GM19328 (cell line): ENCODE data around the gene ORAI3.
"Not testable (repeated sequence)": the region's sequence is repeated elsewhere in the genome, so short reads cannot be mapped to it uniquely, and the experiment has no call there.

ENCODE experiments used
- ATAC-seq: cut with Tn5 transposase; IDR thresholded peaks from one replicate; pipeline ENCODE4 v1.9.1; 2021; ENCODE audit warnings: mild to moderate bottlenecking, moderate library complexity; ENCODE audit not compliant: unreplicated experiment

ORAI3 gene

GRCh38 chr16:30923554-30924075, 25.3 kb upstream of the ORAI3 start, which contains the start of gene FBXL19:
Gene FBXL19 (plus strand): TSS chr16:30923572. CDS start chr16:30925755, 2,183 bp downstream.
- ATAC-seq: no peak

- ATAC-seq: no peak
Measured at GRCh38 chr16:30924076-30924912, 24.6 kb upstream of the ORAI3 start.

GRCh38 chr16:30924913-30925631, 23.8 kb upstream of the ORAI3 start:
- ATAC-seq: no peak

- ATAC-seq: no peak
Measured at GRCh38 chr16:30925632-30925987, 23.3 kb upstream of the ORAI3 start.

GRCh38 chr16:30925995-30926811, 22.7 kb upstream of the ORAI3 start:
- ATAC-seq: no peak

- ATAC-seq: no peak
Measured at GRCh38 chr16:30926937-30927788, 21.7 kb upstream of the ORAI3 start.

GRCh38 chr16:30927789-30928378, 21.0 kb upstream of the ORAI3 start:
- no peak for ATAC-seq

GRCh38 chr16:30928390-30928789, 20.5 kb upstream of the ORAI3 start:
- no peak for ATAC-seq

- ATAC-seq: no peak
Measured at GRCh38 chr16:30929167-30929566, 19.7 kb upstream of the ORAI3 start.

- no peak for ATAC-seq
Measured at GRCh38 chr16:30930160-30930571, 18.7 kb upstream of the ORAI3 start.

GRCh38 chr16:30931068-30931650, 17.7 kb upstream of the ORAI3 start:
- ATAC-seq: no peak

- no peak for ATAC-seq
Measured at GRCh38 chr16:30934827-30935557, 13.9 kb upstream of the ORAI3 start.

- ATAC-seq: no peak
Measured at GRCh38 chr16:30937692-30938091, 11.2 kb upstream of the ORAI3 start.

- not testable (repeated sequence) for ATAC-seq
Measured at GRCh38 chr16:30939571-30939970, 9.3 kb upstream of the ORAI3 start.

- ATAC-seq: peak; percentile 82
Measured at GRCh38 chr16:30941600-30942425, 7.1 kb upstream of the ORAI3 start.

GRCh38 chr16:30942426-30942806, 6.5 kb upstream of the ORAI3 start:
- no peak for ATAC-seq

- ATAC-seq: no peak
Measured at GRCh38 chr16:30944352-30944751, 4.5 kb upstream of the ORAI3 start.
